HL-60 (cell line): ENCODE results near the gene GRM8.

Experiments used
- POLR2AphosphoS5 ChIP-seq: IDR thresholded peaks from 2 replicates; pipeline ENCODE4 v1.6.1; 2012; ENCODE audit warnings: low read depth
- SPI1 ChIP-seq: IDR thresholded peaks from 2 replicates; pipeline ENCODE4 v1.6.1; 2012; ENCODE audit warnings: low read depth, mild to moderate bottlenecking, borderline replicate concordance
- TF ChIP-seq, protein P1 (sequence below): IDR thresholded peaks from one replicate; pipeline ENCODE4 v1.5.1; 2011; ENCODE audit warnings: low read length, control low read depth, inconsistent platforms; ENCODE audit not compliant: insufficient read depth

DNA sequence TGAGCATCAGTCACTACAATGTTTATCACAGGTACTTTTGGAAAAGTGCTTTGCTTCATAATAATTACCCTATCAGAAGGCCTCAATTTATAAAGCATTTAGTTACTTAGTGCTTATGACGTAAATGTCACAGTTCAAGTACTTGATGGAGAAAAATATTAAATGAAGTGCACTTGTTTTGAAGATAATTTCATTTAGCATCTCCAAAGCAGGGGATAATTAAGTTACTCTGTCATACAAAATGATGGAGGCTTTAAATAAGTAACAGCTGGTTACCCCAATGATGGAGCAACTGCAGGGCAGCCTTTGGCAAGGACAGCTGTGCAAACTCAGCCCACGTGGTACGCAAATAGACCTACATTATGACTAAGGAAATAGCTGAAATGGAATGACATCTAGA is 768.8 kb downstream of the GRM8 start:
- TF ChIP-seq, protein P1, sequence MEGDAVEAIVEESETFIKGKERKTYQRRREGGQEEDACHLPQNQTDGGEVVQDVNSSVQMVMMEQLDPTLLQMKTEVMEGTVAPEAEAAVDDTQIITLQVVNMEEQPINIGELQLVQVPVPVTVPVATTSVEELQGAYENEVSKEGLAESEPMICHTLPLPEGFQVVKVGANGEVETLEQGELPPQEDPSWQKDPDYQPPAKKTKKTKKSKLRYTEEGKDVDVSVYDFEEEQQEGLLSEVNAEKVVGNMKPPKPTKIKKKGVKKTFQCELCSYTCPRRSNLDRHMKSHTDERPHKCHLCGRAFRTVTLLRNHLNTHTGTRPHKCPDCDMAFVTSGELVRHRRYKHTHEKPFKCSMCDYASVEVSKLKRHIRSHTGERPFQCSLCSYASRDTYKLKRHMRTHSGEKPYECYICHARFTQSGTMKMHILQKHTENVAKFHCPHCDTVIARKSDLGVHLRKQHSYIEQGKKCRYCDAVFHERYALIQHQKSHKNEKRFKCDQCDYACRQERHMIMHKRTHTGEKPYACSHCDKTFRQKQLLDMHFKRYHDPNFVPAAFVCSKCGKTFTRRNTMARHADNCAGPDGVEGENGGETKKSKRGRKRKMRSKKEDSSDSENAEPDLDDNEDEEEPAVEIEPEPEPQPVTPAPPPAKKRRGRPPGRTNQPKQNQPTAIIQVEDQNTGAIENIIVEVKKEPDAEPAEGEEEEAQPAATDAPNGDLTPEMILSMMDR: no peak
- TF ChIP-seq SPI1: no peak
- no peak for TF ChIP-seq POLR2AphosphoS5
